M059J (cell line): Measurements from ENCODE around the gene MRGPRE. TPM values are rescaled to one million over a fixed set of nuclear protein-coding genes. Genes with fewer than 3 reads are reported as not detected.

Source experiments
- DNase-seq: peaks from one replicate; pipeline ENCODE4 v3.0.0-alpha.2; 2012; ENCODE audit warnings: low read depth
- total RNA-seq: library from RNA; depleted of rRNA; stranded (reverse); fragments of >200 nt; shearing (Covaris generic); gene quantifications from 2 replicates; pipeline ENCODE4 v1.2.3, GENCODE V29; 2014

Gene MRGPRE
- total RNA-seq, 1 experiment from 2014 or later = not detected

GRCh38 chr11:3226846-3227567 is 5.2 kb downstream of the MRGPRE start:
- DNase-seq = no peak

GRCh38 chr11:3225826-3226750 is 6.1 kb downstream of the MRGPRE start:
- no peak for DNase-seq

GRCh38 chr11:3225159-3225758 is 7.0 kb downstream of the MRGPRE start:
- DNase-seq = no peak

GRCh38 chr11:3224401-3225057 is 7.7 kb downstream of the MRGPRE start:
- no peak for DNase-seq

GRCh38 chr11:3223932-3224381 is 8.3 kb downstream of the MRGPRE start:
- DNase-seq = no peak

- DNase-seq = no peak
Measured at GRCh38 chr11:3222941-3223915, 9.0 kb downstream of the MRGPRE start.

- no peak for DNase-seq
Measured at GRCh38 chr11:3222003-3222855, 10.0 kb downstream of the MRGPRE start.

GRCh38 chr11:3221408-3222002 is 10.7 kb downstream of the MRGPRE start:
- DNase-seq = no peak

- DNase-seq = no peak
Measured at GRCh38 chr11:3220521-3221407, 11.5 kb downstream of the MRGPRE start.

GRCh38 chr11:3220101-3220500 is 12.1 kb downstream of the MRGPRE start:
- no peak for DNase-seq

GRCh38 chr11:3219281-3219892 is 12.8 kb downstream of the MRGPRE start:
- no peak for DNase-seq

- no peak for DNase-seq
Measured at GRCh38 chr11:3218483-3219280, 13.5 kb downstream of the MRGPRE start, which contains the start of gene MRGPRG. Gene MRGPRG (minus strand): TSS chr11:3218813. CDS start chr11:3218813, 0 bp downstream.

- DNase-seq = no peak
Measured at GRCh38 chr11:3217818-3218482, 14.3 kb downstream of the MRGPRE start.

- DNase-seq = no peak
Measured at GRCh38 chr11:3216027-3216525, 16.1 kb downstream of the MRGPRE start.

GRCh38 chr11:3215346-3216026 is 16.7 kb downstream of the MRGPRE start:
- DNase-seq = no peak

GRCh38 chr11:3214420-3214699 is 17.9 kb downstream of the MRGPRE start:
- no peak for DNase-seq
